ENCODE results near the gene IL12RB1.
A peak's percentile ranks its signal among the peaks of the same experiment; 100 is the strongest.

Gene IL12RB1

GRCh38 chr19:18085702-18086457 is 854 bp downstream of the IL12RB1 start:
- no peak for DNase-seq

DNA sequence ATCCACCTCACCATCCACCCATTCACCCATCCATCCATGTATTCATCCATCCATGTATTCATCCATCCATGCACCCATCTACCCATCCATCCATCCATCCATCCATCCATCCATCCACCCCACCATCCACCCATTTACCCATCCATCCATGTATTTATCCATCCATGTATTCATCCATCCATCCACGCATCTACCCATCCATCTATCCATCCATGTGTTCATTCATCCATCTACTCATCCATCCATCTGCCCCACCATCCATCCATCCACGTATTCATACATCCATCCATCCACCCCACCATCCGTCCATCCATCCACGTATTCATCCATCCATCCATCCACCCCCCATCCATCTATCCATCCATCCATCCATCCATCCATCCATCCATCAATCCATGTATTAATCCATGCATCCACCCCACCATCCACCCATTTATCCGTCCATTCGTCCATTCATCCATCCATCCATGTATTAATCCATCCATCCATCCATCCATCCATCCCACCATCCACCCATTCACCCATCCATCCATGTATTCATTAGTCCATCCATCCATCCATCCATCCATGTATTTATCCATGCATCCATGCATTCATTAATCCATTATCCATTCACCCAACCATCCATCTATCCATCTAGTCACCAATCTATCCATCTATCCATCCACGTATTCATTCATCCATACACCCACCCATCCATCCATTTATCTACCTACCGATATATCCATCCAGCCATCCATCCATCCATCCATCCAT is 2.6 kb downstream of the IL12RB1 start:
- no peak for DNase-seq

DNA sequence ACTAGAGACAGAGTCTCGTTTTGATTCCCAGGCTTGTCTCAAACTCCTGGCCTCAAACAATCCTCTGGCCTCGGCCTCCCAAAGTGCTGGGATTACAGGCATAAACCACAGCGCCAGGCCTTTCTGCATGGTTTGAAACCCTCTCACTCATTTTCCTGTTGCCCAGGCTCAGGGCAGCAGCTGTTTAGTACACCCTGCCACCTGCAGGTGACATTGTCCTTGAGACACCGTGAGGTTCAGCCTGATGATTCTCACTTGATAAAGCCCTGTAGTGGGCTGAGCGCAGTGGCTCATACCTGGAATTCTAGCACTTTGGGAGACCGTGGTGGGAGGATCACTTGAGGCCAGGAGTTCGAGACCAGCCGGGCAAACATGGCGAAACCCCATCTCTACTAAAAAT is 12.5 kb downstream of the IL12RB1 start:
- DNase-seq: no peak

- DNase-seq: no peak
These were observed 13.5 kb downstream of the IL12RB1 start for GRCh38 chr19:18073197-18073596.

DNA sequence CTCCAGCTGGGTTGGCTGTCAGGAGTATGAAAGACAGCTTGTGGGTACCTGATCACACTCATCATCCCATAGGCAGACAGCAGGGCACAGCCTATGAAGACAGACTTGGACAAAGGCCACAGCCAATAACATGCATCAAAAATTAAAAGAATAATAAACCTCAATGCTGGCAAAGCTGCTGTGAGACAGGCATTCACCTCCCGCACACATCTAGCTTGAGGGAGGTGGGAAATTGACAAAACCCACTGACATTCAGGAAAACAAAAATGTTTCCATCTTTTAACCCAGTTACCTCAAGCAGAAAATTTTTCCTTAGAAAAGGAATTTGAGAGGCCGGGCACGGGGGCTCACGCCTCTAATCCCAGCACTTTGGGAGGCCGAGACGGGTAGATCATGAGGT is 14.4 kb downstream of the IL12RB1 start:
- no peak for DNase-seq

- no peak for DNase-seq
These were observed 16.6 kb downstream of the IL12RB1 start for GRCh38 chr19:18070181-18070580.

DNA sequence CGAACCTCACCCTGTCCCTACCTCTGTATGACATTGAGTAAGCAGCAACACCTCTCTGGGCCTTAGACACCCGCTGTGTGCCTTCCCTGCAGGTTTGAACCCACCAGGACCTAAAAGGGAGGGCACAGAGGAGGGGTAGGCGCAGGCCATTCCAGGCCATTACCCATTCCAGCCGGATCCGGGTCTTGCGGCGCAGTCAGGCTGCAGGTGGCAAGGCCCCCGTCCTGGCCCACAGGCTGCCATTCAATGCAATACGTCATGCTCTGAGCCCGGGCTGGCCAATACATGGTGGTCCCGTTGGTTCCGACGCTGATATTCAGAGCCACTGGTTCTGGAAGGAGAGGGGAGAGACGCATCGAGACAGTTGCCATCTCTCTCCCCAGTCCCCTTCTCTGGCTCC is 17.4 kb downstream of the IL12RB1 start:
- no peak for DNase-seq

GRCh38 chr19:18068395-18068794 is 18.3 kb downstream of the IL12RB1 start:
- DNase-seq: no peak

GRCh38 chr19:18065173-18065495 is 21.6 kb downstream of the IL12RB1 start:
- no peak for DNase-seq

DNA sequence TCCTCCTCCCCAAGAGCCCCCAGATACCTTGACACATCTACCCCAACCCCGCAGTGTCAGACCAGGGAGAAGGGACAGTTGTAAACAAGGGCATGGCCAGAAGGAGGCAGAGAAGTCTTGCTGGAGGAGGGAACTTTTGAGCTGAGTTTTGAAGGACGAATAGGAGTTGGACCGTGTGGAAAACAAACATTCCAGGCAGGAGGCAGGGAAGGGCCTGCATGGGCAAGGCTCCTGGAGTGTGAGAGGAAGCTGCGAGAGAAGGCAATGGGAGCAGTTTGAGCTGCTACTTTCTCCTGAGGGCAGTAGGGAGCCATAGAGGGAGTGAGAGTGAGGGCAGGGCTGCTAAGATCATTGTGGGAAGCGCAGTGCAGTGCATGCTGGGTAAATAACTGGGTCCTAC is 23.3 kb downstream of the IL12RB1 start:
- no peak for DNase-seq

GRCh38 chr19:18062028-18062427 is 24.7 kb downstream of the IL12RB1 start:
- DNase-seq: no peak

DNA sequence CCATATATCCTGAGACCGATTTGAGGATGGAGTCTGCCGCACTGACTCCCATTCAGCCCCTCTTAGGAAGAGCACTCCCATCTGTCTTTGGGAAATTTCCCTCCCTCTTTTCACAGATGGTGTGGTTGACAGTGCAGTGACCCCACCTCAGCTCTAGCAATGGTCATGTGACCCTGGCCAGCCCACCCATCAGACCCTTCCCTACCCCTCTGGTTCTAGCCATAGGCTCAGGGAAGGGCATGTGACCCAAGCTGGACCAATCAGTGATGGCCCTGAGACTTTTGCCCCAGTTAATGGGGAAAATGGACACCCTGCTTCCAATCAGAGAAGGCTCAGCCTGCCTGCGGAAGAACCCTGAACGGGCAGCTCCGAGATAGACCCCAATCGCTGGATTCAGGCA is 26.3 kb downstream of the IL12RB1 start:
- DNase-seq: no peak

DNA sequence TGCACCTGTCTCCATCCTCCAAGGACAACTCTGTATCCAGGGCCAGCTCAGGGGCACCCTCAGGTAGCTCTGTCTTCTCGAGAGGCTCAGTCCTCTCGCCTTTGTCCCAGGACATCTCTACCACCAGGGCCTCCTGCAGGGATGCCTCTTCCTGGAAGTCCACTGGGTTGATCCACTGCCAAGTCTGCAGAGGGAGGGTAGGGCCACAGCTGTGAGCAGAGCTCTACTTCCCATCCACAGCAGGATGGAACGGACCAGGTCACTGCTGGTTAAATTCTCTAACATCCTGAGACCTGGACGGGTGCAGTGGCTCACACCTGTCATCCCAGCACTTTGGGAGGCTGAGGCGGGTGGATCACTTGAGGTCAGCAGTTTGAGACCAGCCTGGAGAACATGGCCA is 26.8 kb downstream of the IL12RB1 start:
- no peak for DNase-seq

- no peak for DNase-seq
These were observed 27.4 kb downstream of the IL12RB1 start for GRCh38 chr19:18059297-18059696.

- DNase-seq: peak; percentile 14
These were observed 28.3 kb downstream of the IL12RB1 start for GRCh38 chr19:18058208-18059009.

DNA sequence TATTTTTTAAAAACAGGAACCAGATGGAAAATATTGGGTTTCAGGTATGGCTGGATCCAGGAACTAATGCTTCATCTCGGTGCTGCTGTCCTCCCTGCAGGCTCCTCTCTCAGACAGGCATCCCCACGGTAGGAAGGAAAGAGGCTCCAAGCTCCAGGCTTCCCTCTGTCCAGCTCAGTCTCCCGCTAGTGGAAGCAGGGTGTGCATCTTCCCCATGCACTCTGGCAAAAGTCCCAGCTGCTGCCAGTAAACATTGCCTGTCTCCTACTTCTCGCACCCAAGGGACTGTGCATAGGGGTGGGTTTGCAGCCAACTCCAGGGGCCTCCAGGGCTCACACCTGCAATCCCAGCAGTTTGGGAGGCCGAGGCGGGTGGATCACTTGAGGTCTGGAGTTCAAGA is 29.2 kb downstream of the IL12RB1 start:
- no peak for DNase-seq

GRCh38 chr19:18055967-18056366 is 30.8 kb downstream of the IL12RB1 start:
- DNase-seq: no peak

GRCh38 chr19:18053576-18054219 is 33.0 kb downstream of the IL12RB1 start:
- no peak for DNase-seq

GRCh38 chr19:18051887-18052286 is 34.8 kb downstream of the IL12RB1 start:
- DNase-seq: no peak

DNA sequence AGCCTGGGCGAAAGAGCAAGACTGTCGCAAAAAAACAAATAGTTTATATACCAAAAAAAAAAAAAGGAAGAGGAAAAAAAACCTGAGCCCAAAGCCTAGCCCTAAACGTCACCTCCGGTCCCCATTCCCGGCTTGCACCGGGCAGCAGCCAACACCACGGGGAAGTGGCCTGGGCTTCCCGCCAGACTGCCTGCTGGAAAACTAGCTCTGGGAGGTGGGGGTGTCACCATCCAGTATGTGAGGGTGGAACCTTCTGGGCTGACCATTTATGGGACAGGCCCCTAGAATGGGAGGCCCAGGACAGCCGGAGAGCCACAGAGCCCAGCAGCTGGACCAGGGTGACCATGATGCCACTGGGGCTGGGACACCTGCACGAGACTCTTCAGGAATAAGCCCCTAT is 37.3 kb downstream of the IL12RB1 start:
- DNase-seq: no peak

DNA sequence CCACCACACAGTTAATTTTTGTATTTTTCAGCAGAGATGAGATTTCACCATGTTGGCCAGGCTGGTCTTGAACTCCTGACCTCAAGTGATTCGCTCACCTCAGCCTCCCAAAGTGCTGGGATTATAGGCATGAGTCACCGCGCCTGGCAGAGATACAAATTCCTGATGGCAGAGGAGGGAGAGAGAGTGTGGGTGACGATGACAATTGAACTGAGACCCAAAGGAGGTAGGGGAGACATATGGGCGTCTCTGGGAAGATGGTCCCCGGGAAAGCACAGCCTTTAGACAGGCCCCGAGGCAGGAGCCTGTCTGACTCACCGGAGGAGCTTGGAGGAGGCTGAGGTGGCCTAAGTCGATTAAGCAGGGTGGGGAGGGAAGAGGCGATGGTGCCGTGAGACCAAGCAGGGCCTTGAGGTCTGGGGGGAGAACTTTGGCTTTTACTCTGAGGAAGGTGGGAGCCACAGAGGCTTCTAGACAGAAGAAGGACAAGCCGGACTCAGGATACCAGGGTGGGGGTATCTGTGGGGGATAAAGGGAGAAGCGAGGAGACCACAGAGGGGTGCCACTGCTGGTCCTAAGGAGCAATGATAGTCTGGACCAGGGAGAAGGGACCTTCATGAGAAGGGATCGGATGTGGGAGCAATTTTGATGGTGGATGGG is 40.5 kb downstream of the IL12RB1 start:
- no peak for DNase-seq

- no peak for DNase-seq
These were observed 41.3 kb downstream of the IL12RB1 start for GRCh38 chr19:18045307-18046050.

Measured in NCI-H2081 treated with DMSO at 0.1 percent for 48 hours (cell line).